ENCODE data around the gene CNTNAP2.

The CNTNAP2 gene

GRCh38 chr7:148245381-148245780, 2128.8 kb downstream of the CNTNAP2 start:
- H3K4me3 Mint-ChIP-seq = no peak overlapping the region
- CTCF ChIA-PET = no interaction called here

GRCh38 chr7:148253629-148254028, 2137.0 kb downstream of the CNTNAP2 start:
- H3K27me3 Mint-ChIP-seq = no peaks in the 10 kb centered on the region
- DNase-seq = no peak

More at GRCh38 chr7:148245381-148245780, 2128.8 kb downstream of the CNTNAP2 start:
- peaks cover 19% of the 10 kb centered on the region for H3K27me3 Mint-ChIP-seq
- no peaks in the 10 kb centered on the region for H3K9me3 Mint-ChIP-seq
- H3K36me3 Mint-ChIP-seq = no peaks in the 10 kb centered on the region
- no peak overlapping the region for H3K27ac Mint-ChIP-seq
- no peak for DNase-seq
- H3K4me1 Mint-ChIP-seq = no peaks in the 10 kb centered on the region

GRCh38 chr7:148255333-148255732, 2138.7 kb downstream of the CNTNAP2 start:
- H3K27ac Mint-ChIP-seq = no peak overlapping the region
- no peak overlapping the region for H3K4me3 Mint-ChIP-seq
- no peak for DNase-seq
- H3K27me3 Mint-ChIP-seq = no peaks in the 10 kb centered on the region
- no peaks in the 10 kb centered on the region for H3K4me1 Mint-ChIP-seq
- H3K36me3 Mint-ChIP-seq = no peaks in the 10 kb centered on the region
- H3K9me3 Mint-ChIP-seq = peaks cover 14% of the 10 kb centered on the region
- CTCF ChIA-PET = interaction anchor here (0.7 kb wide), 1 partner anchor 339 kb away, joined by 3 read pairs; no protein-coding TSS in a partner anchor

More at GRCh38 chr7:148253629-148254028, 2137.0 kb downstream of the CNTNAP2 start:
- CTCF ChIA-PET = no interaction called here
- Mint-ChIP-seq H3K4me1 (no peaks in the 10 kb centered on the region), H3K4me3 (no peak overlapping the region), H3K27ac (no peak overlapping the region), H3K36me3 (no peaks in the 10 kb centered on the region), H3K9me3 (peaks cover 14% of the 10 kb centered on the region)

- DNase-seq = no peak
- Mint-ChIP-seq H3K36me3 (no peaks in the 10 kb centered on the region), H3K4me1 (no peaks in the 10 kb centered on the region), H3K9me3 (peaks cover 6% of the 10 kb centered on the region), H3K27ac (no peak overlapping the region), H3K27me3 (peaks cover 2% of the 10 kb centered on the region), H3K4me3 (no peak overlapping the region)
- CTCF ChIA-PET = no interaction called here
These were observed 2139.8 kb downstream of the CNTNAP2 start for GRCh38 chr7:148256433-148256832.

- H3K4me3 Mint-ChIP-seq = no peak overlapping the region
- H3K27ac Mint-ChIP-seq = no peak overlapping the region
- no peaks in the 10 kb centered on the region for H3K36me3 Mint-ChIP-seq
- no peak for DNase-seq
- H3K9me3 Mint-ChIP-seq = no peaks in the 10 kb centered on the region
- peaks cover 12% of the 10 kb centered on the region for H3K27me3 Mint-ChIP-seq
- H3K4me1 Mint-ChIP-seq = peaks cover 5% of the 10 kb centered on the region
- CTCF ChIA-PET = interaction anchor here (0.8 to 1.0 kb wide), 2 partner anchors 9 to 18 kb away, joined by 3 to 4 read pairs; no protein-coding TSS in a partner anchor
These were observed 2144.0 kb downstream of the CNTNAP2 start for GRCh38 chr7:148260599-148260998.

- no peak overlapping the region for H3K27ac Mint-ChIP-seq
- peaks cover 12% of the 10 kb centered on the region for H3K27me3 Mint-ChIP-seq
- H3K4me1 Mint-ChIP-seq = peaks cover 5% of the 10 kb centered on the region
- H3K36me3 Mint-ChIP-seq = no peaks in the 10 kb centered on the region
- H3K4me3 Mint-ChIP-seq = no peak overlapping the region
- H3K9me3 Mint-ChIP-seq = no peaks in the 10 kb centered on the region
- CTCF ChIA-PET = interaction anchor here (0.6 to 1.0 kb wide), 3 partner anchors 8 to 709 kb away, joined by 3 to 4 read pairs (median 3); no protein-coding TSS in a partner anchor
- DNase-seq = no peak
These were observed 2144.9 kb downstream of the CNTNAP2 start for GRCh38 chr7:148261523-148261922.

- Mint-ChIP-seq H3K4me3 (no peak overlapping the region), H3K36me3 (no peaks in the 10 kb centered on the region), H3K9me3 (no peaks in the 10 kb centered on the region), H3K4me1 (peaks cover 5% of the 10 kb centered on the region), H3K27me3 (peaks cover 12% of the 10 kb centered on the region), H3K27ac (no peak overlapping the region)
- CTCF ChIA-PET = interaction anchor here (0.6 to 2.0 kb wide), 13 partner anchors 13 to 715 kb away, joined by 3 to 5 read pairs (median 3); no protein-coding TSS in a partner anchor
- DNase-seq = no peak
These were observed 2145.5 kb downstream of the CNTNAP2 start for GRCh38 chr7:148261996-148262688.

GRCh38 chr7:148262721-148263229, 2146.2 kb downstream of the CNTNAP2 start:
- H3K4me3 Mint-ChIP-seq = no peak overlapping the region
- no peaks in the 10 kb centered on the region for H3K9me3 Mint-ChIP-seq
- H3K4me1 Mint-ChIP-seq = peaks cover 5% of the 10 kb centered on the region
- DNase-seq = peak; percentile 71
- H3K36me3 Mint-ChIP-seq = no peaks in the 10 kb centered on the region
- CTCF ChIA-PET = interaction anchor here (0.6 to 2.4 kb wide), 13 partner anchors 11 to 715 kb away, joined by 3 to 10 read pairs (median 3); no protein-coding TSS in a partner anchor
- H3K27ac Mint-ChIP-seq = no peak overlapping the region
- peaks cover 12% of the 10 kb centered on the region for H3K27me3 Mint-ChIP-seq

GRCh38 chr7:148264933-148265557, 2148.4 kb downstream of the CNTNAP2 start:
- Mint-ChIP-seq H3K36me3 (no peaks in the 10 kb centered on the region), H3K27me3 (peaks cover 12% of the 10 kb centered on the region), H3K9me3 (no peaks in the 10 kb centered on the region), H3K4me1 (peaks cover 5% of the 10 kb centered on the region), H3K27ac (no peak overlapping the region), H3K4me3 (no peak overlapping the region)
- CTCF ChIA-PET = interaction anchor here (0.8 to 2.4 kb wide), 16 partner anchors 8 to 801 kb away, joined by 3 to 13 read pairs (median 4); no protein-coding TSS in a partner anchor
- no peak for DNase-seq

GRCh38 chr7:148265896-148266295, 2149.3 kb downstream of the CNTNAP2 start:
- CTCF ChIA-PET = interaction anchor here (1.3 to 1.8 kb wide), 8 partner anchors 20 to 800 kb away, joined by 3 to 10 read pairs (median 5); no protein-coding TSS in a partner anchor
- H3K27ac Mint-ChIP-seq = no peak overlapping the region
- H3K4me1 Mint-ChIP-seq = peaks cover 5% of the 10 kb centered on the region
- no peak for DNase-seq
- H3K27me3 Mint-ChIP-seq = peaks cover 12% of the 10 kb centered on the region
- no peak overlapping the region for H3K4me3 Mint-ChIP-seq
- no peaks in the 10 kb centered on the region for H3K9me3 Mint-ChIP-seq
- H3K36me3 Mint-ChIP-seq = no peaks in the 10 kb centered on the region

GRCh38 chr7:148266795-148267194, 2150.2 kb downstream of the CNTNAP2 start:
- H3K4me1 Mint-ChIP-seq = peaks cover 5% of the 10 kb centered on the region
- no peaks in the 10 kb centered on the region for H3K9me3 Mint-ChIP-seq
- DNase-seq = no peak
- no peak overlapping the region for H3K27ac Mint-ChIP-seq
- no peaks in the 10 kb centered on the region for H3K36me3 Mint-ChIP-seq
- no peak overlapping the region for H3K4me3 Mint-ChIP-seq
- H3K27me3 Mint-ChIP-seq = peaks cover 8% of the 10 kb centered on the region
- CTCF ChIA-PET = interaction anchor here (1.7 kb wide), 1 partner anchor 708 kb away, joined by 5 read pairs; no protein-coding TSS in a partner anchor

GRCh38 chr7:148270576-148270975, 2154.0 kb downstream of the CNTNAP2 start:
- Mint-ChIP-seq H3K4me3 (no peak overlapping the region), H3K27ac (no peak overlapping the region), H3K27me3 (no peaks in the 10 kb centered on the region), H3K9me3 (no peaks in the 10 kb centered on the region), H3K36me3 (no peaks in the 10 kb centered on the region), H3K4me1 (no peaks in the 10 kb centered on the region)
- CTCF ChIA-PET = interaction anchor here (1.6 kb wide), 1 partner anchor 10 kb away, joined by 4 read pairs; no protein-coding TSS in a partner anchor
- no peak for DNase-seq

- DNase-seq = no peak
- CTCF ChIA-PET = interaction anchor here (2.0 kb wide), 1 partner anchor 10 kb away, joined by 10 read pairs; no protein-coding TSS in a partner anchor
- H3K36me3 Mint-ChIP-seq = no peaks in the 10 kb centered on the region
- H3K4me3 Mint-ChIP-seq = no peak overlapping the region
- H3K27ac Mint-ChIP-seq = no peak overlapping the region
- no peaks in the 10 kb centered on the region for H3K9me3 Mint-ChIP-seq
- H3K27me3 Mint-ChIP-seq = no peaks in the 10 kb centered on the region
- H3K4me1 Mint-ChIP-seq = no peaks in the 10 kb centered on the region
These were observed 2157.5 kb downstream of the CNTNAP2 start for GRCh38 chr7:148274118-148274517.

GRCh38 chr7:148275359-148275890, 2158.8 kb downstream of the CNTNAP2 start:
- Mint-ChIP-seq H3K9me3 (no peaks in the 10 kb centered on the region), H3K4me1 (no peaks in the 10 kb centered on the region), H3K27ac (no peak overlapping the region), H3K4me3 (no peak overlapping the region), H3K27me3 (no peaks in the 10 kb centered on the region), H3K36me3 (no peaks in the 10 kb centered on the region)
- CTCF ChIA-PET = interaction anchor here (0.7 to 1.5 kb wide), 2 partner anchors 10 to 13 kb away, joined by 3 to 5 read pairs; no protein-coding TSS in a partner anchor
- DNase-seq = no peak
